HEK293 (cell line): ENCODE measurements around the gene ZNF140.

Experiments
- CTCF ChIP-seq: fragments of 450-650 bp; formaldehyde crosslinking; IDR thresholded peaks from 2 replicates; pipeline ENCODE4 v1.5.1; 2016; ENCODE audit warnings: missing biosample characterization, missing genetic modification characterization
- EGR2 ChIP-seq: fragments of 450-650 bp; formaldehyde crosslinking; IDR thresholded peaks from 2 replicates; pipeline ENCODE4 v1.5.1; 2016; ENCODE audit warnings: low read depth, missing biosample characterization, missing genetic modification characterization
- GFI1B ChIP-seq: fragments of 450-650 bp; formaldehyde crosslinking; IDR thresholded peaks from 2 replicates; pipeline ENCODE4 v1.5.1; 2016; ENCODE audit warnings: missing biosample characterization, missing genetic modification characterization
- HOXD13 ChIP-seq: sonication (generic); formaldehyde crosslinking; IDR thresholded peaks from 2 replicates; pipeline ENCODE4 v1.8.0; 2022; ENCODE audit warnings: missing genetic modification reagents, borderline replicate concordance
- KLF8 ChIP-seq: fragments of 450-650 bp; formaldehyde crosslinking; IDR thresholded peaks from 2 replicates; pipeline ENCODE4 v1.5.1; 2016; ENCODE audit warnings: missing biosample characterization, missing genetic modification characterization
- PATZ1 ChIP-seq: fragments of 450-650 bp; formaldehyde crosslinking; IDR thresholded peaks from 2 replicates; pipeline ENCODE4 v1.5.1; 2016; ENCODE audit warnings: missing biosample characterization, missing genetic modification characterization
- REST ChIP-seq: fragments of 450-650 bp; formaldehyde crosslinking; IDR thresholded peaks from 2 replicates; pipeline ENCODE4 v1.5.1; 2016; ENCODE audit warnings: missing biosample characterization, missing genetic modification characterization
- ZNF16 ChIP-seq: fragments of 450-650 bp; formaldehyde crosslinking; IDR thresholded peaks from 2 replicates; pipeline ENCODE4 v1.5.1; 2016; ENCODE audit warnings: low read depth, missing biosample characterization, missing genetic modification characterization
- ZNF311 ChIP-seq: fragments of 450-650 bp; formaldehyde crosslinking; IDR thresholded peaks from 2 replicates; pipeline ENCODE4 v1.5.1; 2017; ENCODE audit warnings: missing biosample characterization, missing genetic modification characterization, borderline replicate concordance
- ZNF785 ChIP-seq: fragments of 450-650 bp; formaldehyde crosslinking; IDR thresholded peaks from 2 replicates; pipeline ENCODE4 v1.5.1; 2016; ENCODE audit warnings: missing biosample characterization, missing genetic modification characterization

- no peak for TF ChIP-seq ZNF16 (tag by site-specific recombination)
- no peak for TF ChIP-seq KLF8 (tag by site-specific recombination)
- no peak for TF ChIP-seq GFI1B (tag by site-specific recombination)
- no peak for TF ChIP-seq CTCF (tag by site-specific recombination)
- TF ChIP-seq REST (tag by site-specific recombination): no peak
- TF ChIP-seq ZNF311: no peak
- TF ChIP-seq EGR2 (tag by site-specific recombination): no peak
- no peak for TF ChIP-seq HOXD13
- no peak for TF ChIP-seq PATZ1 (tag by site-specific recombination)
- no peak for TF ChIP-seq ZNF785 (tag by site-specific recombination)
These were observed 23.3 kb upstream of the ZNF140 start for GRCh38 chr12:133057446-133057845.
